ENCODE measurements around the gene NCS1.

The NCS1 gene

DNA sequence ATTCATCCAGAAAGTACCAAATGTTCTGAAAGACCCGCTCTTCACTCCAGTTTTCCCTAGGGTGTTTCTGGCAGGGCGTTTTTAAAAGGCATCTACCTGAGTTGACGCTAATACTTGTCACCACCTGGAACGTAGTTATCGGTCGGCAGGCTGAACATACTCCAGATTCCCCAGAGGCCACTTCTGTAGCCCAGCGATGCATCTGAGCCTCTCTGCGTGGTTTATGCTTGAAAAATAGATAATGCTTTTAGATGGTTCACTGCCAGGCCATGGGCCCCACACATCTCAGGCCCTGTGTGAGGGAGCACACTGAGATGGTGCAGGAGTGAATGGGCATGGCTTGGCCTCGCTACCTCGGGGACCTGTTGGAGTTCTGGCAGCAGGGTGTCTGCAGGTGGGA lies 33.0 kb upstream of the NCS1 start:
- Histone ChIP-seq H4K20me1 (ENCODE audit: control insufficient read depth, insufficient read depth, low read depth, low read length) (no peaks in the 10 kb centered on the region), H3K4me3 (ENCODE audit: low read length) (no peak overlapping the region), H3K27me3 (ENCODE audit: control insufficient read depth, low read length) (peaks cover 5% of the 10 kb centered on the region; the same call in 1 of the 2 replicates), H3K9me2 (replicated peaks; ENCODE audit: control insufficient read depth, low read length) (no peaks in the 10 kb centered on the region), H3K4me1 (ENCODE audit: control insufficient read depth, low read length) (peaks cover 44% of the 10 kb centered on the region), H3K27ac (ENCODE audit: low read depth, low read length) (no peak overlapping the region), H3K4me2 (ENCODE audit: low read length) (no peak overlapping the region), H3K79me2 (ENCODE audit: control insufficient read depth, low read length) (no peaks in the 10 kb centered on the region), H3K9me3 (ENCODE audit: control insufficient read depth, insufficient read depth, low read length) (no peaks in the 10 kb centered on the region), H3F3A (ENCODE audit: control insufficient read depth, insufficient read depth) (no peaks in the 10 kb centered on the region), H3K36me3 (ENCODE audit: control insufficient read depth, low read length) (0 out of 2 replicates have a peak, but pooled peaks cover 3% of the 10 kb centered on the region)
- no peak for TF ChIP-seq EZH2phosphoT487 (IDR thresholded peaks at IDR 0.05; ENCODE audit: borderline replicate concordance, low read length)
- TF ChIP-seq, protein P1, sequence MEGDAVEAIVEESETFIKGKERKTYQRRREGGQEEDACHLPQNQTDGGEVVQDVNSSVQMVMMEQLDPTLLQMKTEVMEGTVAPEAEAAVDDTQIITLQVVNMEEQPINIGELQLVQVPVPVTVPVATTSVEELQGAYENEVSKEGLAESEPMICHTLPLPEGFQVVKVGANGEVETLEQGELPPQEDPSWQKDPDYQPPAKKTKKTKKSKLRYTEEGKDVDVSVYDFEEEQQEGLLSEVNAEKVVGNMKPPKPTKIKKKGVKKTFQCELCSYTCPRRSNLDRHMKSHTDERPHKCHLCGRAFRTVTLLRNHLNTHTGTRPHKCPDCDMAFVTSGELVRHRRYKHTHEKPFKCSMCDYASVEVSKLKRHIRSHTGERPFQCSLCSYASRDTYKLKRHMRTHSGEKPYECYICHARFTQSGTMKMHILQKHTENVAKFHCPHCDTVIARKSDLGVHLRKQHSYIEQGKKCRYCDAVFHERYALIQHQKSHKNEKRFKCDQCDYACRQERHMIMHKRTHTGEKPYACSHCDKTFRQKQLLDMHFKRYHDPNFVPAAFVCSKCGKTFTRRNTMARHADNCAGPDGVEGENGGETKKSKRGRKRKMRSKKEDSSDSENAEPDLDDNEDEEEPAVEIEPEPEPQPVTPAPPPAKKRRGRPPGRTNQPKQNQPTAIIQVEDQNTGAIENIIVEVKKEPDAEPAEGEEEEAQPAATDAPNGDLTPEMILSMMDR (IDR thresholded peaks at IDR 0.05; ENCODE audit: low read depth, low read length, poor library complexity, severe bottlenecking), result no peak

DNA sequence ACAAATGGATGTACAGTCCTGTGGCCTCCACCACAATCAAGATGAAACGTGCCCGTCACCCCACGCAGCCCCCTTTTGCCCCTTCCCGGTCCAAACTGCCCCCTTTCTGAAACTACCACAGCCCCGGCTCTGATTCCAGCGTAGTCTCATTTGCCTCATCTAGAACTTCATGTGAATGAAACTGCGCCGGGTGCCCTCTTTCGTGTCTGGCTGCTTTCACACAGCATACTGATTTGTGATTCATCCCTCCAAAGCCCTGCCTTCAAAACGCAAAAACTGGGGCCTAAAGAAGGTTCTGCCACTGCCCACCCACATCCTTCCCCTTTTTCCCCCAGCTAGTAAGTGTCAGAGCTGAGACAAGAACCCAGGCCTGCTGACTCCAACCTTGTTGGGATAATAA lies 31.5 kb upstream of the NCS1 start:
- no peaks in the 10 kb centered on the region for H3F3A ChIP-seq (ENCODE audit: control insufficient read depth, insufficient read depth)
- peaks cover 5% of the 10 kb centered on the region; the same call in 1 of the 2 replicates for H3K27me3 ChIP-seq (ENCODE audit: control insufficient read depth, low read length)
- no peak overlapping the region for H3K4me3 ChIP-seq (ENCODE audit: low read length)
- TF ChIP-seq, protein P1 (IDR thresholded peaks at IDR 0.05; ENCODE audit: low read depth, low read length, poor library complexity, severe bottlenecking), result no peak
- TF ChIP-seq EZH2phosphoT487 (IDR thresholded peaks at IDR 0.05; ENCODE audit: borderline replicate concordance, low read length), result no peak
- no peaks in the 10 kb centered on the region for H4K20me1 ChIP-seq (ENCODE audit: control insufficient read depth, insufficient read depth, low read depth, low read length)
- no peaks in the 10 kb centered on the region for H3K79me2 ChIP-seq (ENCODE audit: control insufficient read depth, low read length)
- H3K9me2 ChIP-seq (replicated peaks; ENCODE audit: control insufficient read depth, low read length), result no peaks in the 10 kb centered on the region
- H3K9me3 ChIP-seq (ENCODE audit: control insufficient read depth, insufficient read depth, low read length), result no peaks in the 10 kb centered on the region
- peaks cover 50% of the 10 kb centered on the region for H3K4me1 ChIP-seq (ENCODE audit: control insufficient read depth, low read length)
- no peak overlapping the region for H3K4me2 ChIP-seq (ENCODE audit: low read length)
- H3K27ac ChIP-seq (ENCODE audit: low read depth, low read length), result no peak overlapping the region
- no peaks in the 10 kb centered on the region for H3K36me3 ChIP-seq (ENCODE audit: control insufficient read depth, low read length)

GRCh38 chr9:130142056-130142455 lies 30.1 kb upstream of the NCS1 start:
- Histone ChIP-seq H3K4me2 (ENCODE audit: low read length) (no peak overlapping the region), H3K4me3 (ENCODE audit: low read length) (no peak overlapping the region)

More at GRCh38 chr9:130142056-130142455, 30.1 kb upstream of the NCS1 start:
- H3K27me3 ChIP-seq (ENCODE audit: control insufficient read depth, low read length), result peaks cover 5% of the 10 kb centered on the region; the same call in 1 of the 2 replicates
- no peaks in the 10 kb centered on the region for H3K36me3 ChIP-seq (ENCODE audit: control insufficient read depth, low read length)
- H3K4me1 ChIP-seq (ENCODE audit: control insufficient read depth, low read length), result peaks cover 37% of the 10 kb centered on the region
- H3K9me2 ChIP-seq (replicated peaks; ENCODE audit: control insufficient read depth, low read length), result no peaks in the 10 kb centered on the region
- H4K20me1 ChIP-seq (ENCODE audit: control insufficient read depth, insufficient read depth, low read depth, low read length), result no peaks in the 10 kb centered on the region
- no peaks in the 10 kb centered on the region for H3K9me3 ChIP-seq (ENCODE audit: control insufficient read depth, insufficient read depth, low read length)
- H3F3A ChIP-seq (ENCODE audit: control insufficient read depth, insufficient read depth), result no peaks in the 10 kb centered on the region
- H3K79me2 ChIP-seq (ENCODE audit: control insufficient read depth, low read length), result no peaks in the 10 kb centered on the region
- no peak for TF ChIP-seq EZH2phosphoT487 (IDR thresholded peaks at IDR 0.05; ENCODE audit: borderline replicate concordance, low read length)
- TF ChIP-seq, protein P1 (IDR thresholded peaks at IDR 0.05; ENCODE audit: low read depth, low read length, poor library complexity, severe bottlenecking), result no peak
- no peak overlapping the region for H3K27ac ChIP-seq (ENCODE audit: low read depth, low read length)

Data from DOHH2 (cell line).